Fibroblast of lung (primary cell): ENCODE measurements around the gene GSE1. TPM values are rescaled to one million over a fixed set of nuclear protein-coding genes. Genes with fewer than 3 reads are reported as not detected.

Source experiments
- DNase-seq, 2 donors: peaks; one replicate each; pipeline versions ENCODE4 v3.0.0 to v3.0.0-alpha.2; 2010; ENCODE audit warnings: low read depth in 2 of 2
- H2AFZ ChIP-seq: 2 replicates; pipeline ENCODE4 v1.5.1; 2012; ENCODE audit warnings: low read length, control low read depth, inconsistent platforms
- H3K27ac ChIP-seq: 2 replicates; pipeline ENCODE4 v1.5.1; 2011; ENCODE audit warnings: low read length, control low read depth; ENCODE audit not compliant: insufficient read depth
- H3K27me3 ChIP-seq: 2 replicates; pipeline ENCODE4 v1.5.1; 2011; ENCODE audit warnings: mild to moderate bottlenecking, low read length; ENCODE audit not compliant: control insufficient read depth, insufficient read depth
- H3K36me3 ChIP-seq: 2 replicates; pipeline ENCODE4 v1.5.1; 2011; ENCODE audit warnings: low read length; ENCODE audit not compliant: control insufficient read depth, insufficient read depth
- H3K4me1 ChIP-seq: 2 replicates; pipeline ENCODE4 v1.5.1; 2011; ENCODE audit warnings: low read length; ENCODE audit not compliant: control insufficient read depth, insufficient read depth; ENCODE audit errors: extremely low read depth
- H3K4me2 ChIP-seq: 2 replicates; pipeline ENCODE4 v1.5.1; 2011; ENCODE audit warnings: low read length, control low read depth; ENCODE audit not compliant: insufficient read depth; ENCODE audit errors: extremely low read depth
- H3K4me3 ChIP-seq, 4 experiments: fragments of 200-600 bp in 1 of 4; sonication (generic) in 1 of 4; replicated peaks in 1 of 4; 2 replicates each; pipeline ENCODE4 v1.5.1; 2011 to 2016; ENCODE audit warnings: low read length in 4 of 4, low read depth in 3 of 4, mild to moderate bottlenecking in 3 of 4, control low read depth in 2 of 4, inconsistent platforms in 1 of 4, mixed read lengths in 1 of 4; ENCODE audit not compliant: insufficient read depth in 1 of 4; ENCODE audit errors: control extremely low read depth in 1 of 4
- H3K79me2 ChIP-seq: 2 replicates; pipeline ENCODE4 v1.5.1; 2012; ENCODE audit warnings: mild to moderate bottlenecking, low read length, inconsistent platforms; ENCODE audit not compliant: control insufficient read depth, insufficient read depth
- H3K9ac ChIP-seq: 2 replicates; pipeline ENCODE4 v1.5.1; 2011; ENCODE audit warnings: mild to moderate bottlenecking, low read length, control low read depth; ENCODE audit not compliant: insufficient read depth
- H3K9me3 ChIP-seq: 2 replicates; pipeline ENCODE4 v1.5.1; 2012; ENCODE audit warnings: low read depth, low read length; ENCODE audit not compliant: control insufficient read depth, insufficient read depth
- H4K20me1 ChIP-seq: 2 replicates; pipeline ENCODE4 v1.5.1; 2011; ENCODE audit warnings: low read length; ENCODE audit not compliant: control insufficient read depth, insufficient read depth; ENCODE audit errors: extremely low read depth
- CTCF ChIP-seq, 2 donors: IDR thresholded peaks in 1 of 2; conservative IDR thresholded peaks in 1 of 2; 1 replicate in 1 of 2; 2 replicates in 1 of 2; pipeline ENCODE4 v1.5.1; 2011 to 2012; ENCODE audit warnings: low read length in 2 of 2, control low read depth in 1 of 2, inconsistent platforms in 1 of 2, low read depth in 1 of 2, mild to moderate bottlenecking in 1 of 2
- EZH2 ChIP-seq: IDR thresholded peaks from 2 replicates; pipeline ENCODE4 v1.5.1; 2012; ENCODE audit warnings: low read length, control low read depth, mild to moderate bottlenecking; ENCODE audit errors: missing control alignments
- polyA plus RNA-seq, 2 donors: library from polyadenylated mRNA; depleted of rRNA in 1 of 2; stranded (reverse) in 1 of 2; unstranded in 1 of 2; fragments of >200 nt; gene quantifications; 2 replicates each; pipeline ENCODE4 v1.2.1, GENCODE V29; 2011 to 2012; ENCODE audit warnings: missing spikeins in 1 of 2
- total RNA-seq: library from RNA; depleted of rRNA; stranded (reverse); fragments of >200 nt; gene quantifications from 2 replicates; pipeline ENCODE4 v1.2.1, GENCODE V29; 2014

The GSE1 gene
- total and polyA plus RNA-seq, 2 donors (not counting 1 experiment from before 2014, with no cell fraction given) = 11.0 to 35.7 TPM

GRCh38 chr16:85633438-85633743 is 20.3 kb downstream of the GSE1 start:
- no peaks in the 10 kb centered on the region for H3K4me1 ChIP-seq
- peaks cover 4% of the 10 kb centered on the region for H3K79me2 ChIP-seq
- H3K9ac ChIP-seq = no peak overlapping the region
- peaks cover 2% of the 10 kb centered on the region for H3K36me3 ChIP-seq
- H3K4me3 ChIP-seq = no peak overlapping the region
- H4K20me1 ChIP-seq = no peaks in the 10 kb centered on the region
- H3K27ac ChIP-seq = no peak overlapping the region
- H3K9me3 ChIP-seq = no peaks in the 10 kb centered on the region
- H2AFZ ChIP-seq = no peak overlapping the region
- no peak for DNase-seq
- TF ChIP-seq CTCF (conservative IDR thresholded peaks at IDR 0.05 in 1 of 2, IDR thresholded peaks at IDR 0.05 in 1 of 2; ENCODE audit: low read depth in 1 of 2, low read length in 2 of 2) = no peak
- no peak for TF ChIP-seq EZH2
- H3K27me3 ChIP-seq = no peaks in the 10 kb centered on the region
- no peak overlapping the region for H3K4me2 ChIP-seq

- TF ChIP-seq EZH2 (no peak), CTCF (conservative IDR thresholded peaks at IDR 0.05 in 1 of 2, IDR thresholded peaks at IDR 0.05 in 1 of 2; ENCODE audit: low read depth in 1 of 2, low read length in 2 of 2) (no peak)
- Histone ChIP-seq H4K20me1 (no peaks in the 10 kb centered on the region), H3K9me3 (no peaks in the 10 kb centered on the region), H3K4me2 (no peak overlapping the region), H3K79me2 (peaks cover 4% of the 10 kb centered on the region), H3K27ac (no peak overlapping the region), H3K9ac (no peak overlapping the region), H3K4me3 (no peak overlapping the region), H3K36me3 (peaks cover 2% of the 10 kb centered on the region), H3K4me1 (no peaks in the 10 kb centered on the region), H2AFZ (no peak overlapping the region), H3K27me3 (no peaks in the 10 kb centered on the region)
- no peak for DNase-seq
Observed at GRCh38 chr16:85633888-85634287, 20.8 kb downstream of the GSE1 start.

- Histone ChIP-seq H3K9ac (no peak overlapping the region), H3K27me3 (no peaks in the 10 kb centered on the region), H3K36me3 (peaks cover 2% of the 10 kb centered on the region), H3K9me3 (no peaks in the 10 kb centered on the region), H3K4me3 (no peak overlapping the region), H2AFZ (no peak overlapping the region), H3K79me2 (peaks cover 4% of the 10 kb centered on the region), H3K4me2 (no peak overlapping the region), H3K4me1 (no peaks in the 10 kb centered on the region), H4K20me1 (no peaks in the 10 kb centered on the region), H3K27ac (no peak overlapping the region)
- no peak for DNase-seq
- TF ChIP-seq EZH2 = no peak
- TF ChIP-seq CTCF (conservative IDR thresholded peaks at IDR 0.05 in 1 of 2, IDR thresholded peaks at IDR 0.05 in 1 of 2; ENCODE audit: low read depth in 1 of 2, low read length in 2 of 2) = peak in 1 of 2 donors; percentile 20
Observed at GRCh38 chr16:85634747-85635544, 21.8 kb downstream of the GSE1 start.
